Progenitor cell of endocrine pancreas (in vitro differentiated cells): ENCODE data around the gene TEX44. TPM values are rescaled to one million over a fixed set of nuclear protein-coding genes. Genes with fewer than 3 reads are reported as not detected.

Experiments used
- DNase-seq: peaks from one replicate; pipeline ENCODE4 v3.0.0; 2021; ENCODE audit warnings: low spot score; ENCODE audit not compliant: unreplicated experiment
- H3K27ac Mint-ChIP-seq: 2 replicates; pipeline ENCODE4 v1.8.0; 2021; ENCODE audit warnings: mild to moderate bottlenecking, moderate library complexity, mixed read lengths
- H3K27me3 Mint-ChIP-seq: 2 replicates; pipeline ENCODE4 v1.8.0; 2021; ENCODE audit warnings: mixed read lengths
- H3K36me3 Mint-ChIP-seq: 2 replicates; pipeline ENCODE4 v1.8.0; 2022; ENCODE audit warnings: mixed read lengths; ENCODE audit not compliant: insufficient read depth
- H3K4me1 Mint-ChIP-seq: 2 replicates; pipeline ENCODE4 v1.8.0; 2021; ENCODE audit warnings: low read depth, mixed read lengths
- H3K4me3 Mint-ChIP-seq: 2 replicates; pipeline ENCODE4 v1.8.0; 2021; ENCODE audit warnings: low read depth, mild to moderate bottlenecking, moderate library complexity, mixed read lengths
- H3K9me3 Mint-ChIP-seq: 2 replicates; pipeline ENCODE4 v1.8.0; 2021; ENCODE audit warnings: low read depth, mixed read lengths
- CTCF ChIP-seq: fragments of 200-600 bp; sonication (generic); IDR thresholded peaks from one replicate; pipeline ENCODE4 v1.5.0; 2021; ENCODE audit warnings: antibody characterized with exemption, mild to moderate bottlenecking; ENCODE audit not compliant: unreplicated experiment
- total RNA-seq: library from RNA; stranded (reverse); gene quantifications from 2 replicates; pipeline ENCODE4 v1.2.1, GENCODE V29; 2021

Gene TEX44
- total RNA-seq, 1 donor from 2014 or later, result not detected

GRCh38 chr2:231626449-231626848 lies 33.8 kb downstream of the TEX44 start:
- TF ChIP-seq CTCF, result no peak
- no peak for DNase-seq
- Mint-ChIP-seq H3K4me3 (no peak overlapping the region), H3K27me3 (peaks cover 2% of the 10 kb centered on the region), H3K9me3 (no peaks in the 10 kb centered on the region), H3K4me1 (peaks cover 4% of the 10 kb centered on the region), H3K27ac (no peak overlapping the region), H3K36me3 (no peaks in the 10 kb centered on the region)

- DNase-seq, result no peak
- Mint-ChIP-seq H3K27me3 (no peaks in the 10 kb centered on the region), H3K4me1 (no peaks in the 10 kb centered on the region), H3K36me3 (no peaks in the 10 kb centered on the region), H3K9me3 (no peaks in the 10 kb centered on the region), H3K4me3 (no peak overlapping the region), H3K27ac (no peak overlapping the region)
- TF ChIP-seq CTCF, result no peak
Measured at GRCh38 chr2:231627384-231628120, 34.9 kb downstream of the TEX44 start.

- DNase-seq, result no peak
- H3K4me1 Mint-ChIP-seq, result no peaks in the 10 kb centered on the region
- no peaks in the 10 kb centered on the region for H3K36me3 Mint-ChIP-seq
- no peaks in the 10 kb centered on the region for H3K27me3 Mint-ChIP-seq
- no peak overlapping the region for H3K27ac Mint-ChIP-seq
- no peak overlapping the region for H3K4me3 Mint-ChIP-seq
- TF ChIP-seq CTCF, result no peak
- no peaks in the 10 kb centered on the region for H3K9me3 Mint-ChIP-seq
Measured at GRCh38 chr2:231632559-231633142, 40.0 kb downstream of the TEX44 start.

DNA sequence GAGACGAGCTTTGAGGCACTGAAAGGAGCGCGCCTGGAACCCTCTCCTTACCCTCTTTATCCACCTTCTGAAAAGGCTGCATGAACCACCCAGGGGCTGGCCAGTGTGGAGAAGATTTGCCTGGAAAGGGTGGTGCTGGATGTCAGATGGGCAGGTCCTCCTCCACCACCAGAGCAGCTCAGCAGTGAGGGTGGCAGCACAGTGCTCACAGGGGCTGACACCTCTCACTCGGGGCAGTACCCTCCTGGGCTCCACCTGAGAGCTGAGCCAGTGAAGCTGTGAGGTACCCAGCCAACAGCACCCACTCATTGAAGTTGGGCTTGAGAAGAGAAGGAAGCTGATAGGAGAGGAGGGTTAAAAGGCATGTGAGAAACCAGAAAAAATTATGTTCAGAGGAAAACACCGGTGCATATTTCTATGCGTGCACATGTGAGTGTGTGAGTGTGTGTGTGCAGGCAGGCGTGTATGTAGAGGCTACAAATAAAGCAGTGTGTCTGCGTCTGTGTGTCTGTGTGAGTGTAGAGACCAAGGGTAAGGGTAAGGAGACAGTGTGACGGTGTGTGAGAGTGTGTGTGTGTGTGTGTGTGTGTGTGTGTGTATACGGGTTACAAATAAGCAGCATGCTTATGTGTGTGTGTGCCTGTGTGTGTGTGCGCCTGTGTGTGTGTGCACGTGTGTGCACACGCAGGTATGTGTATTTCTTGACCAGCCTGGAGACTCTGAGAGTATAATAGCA lies 40.7 kb downstream of the TEX44 start:
- Mint-ChIP-seq H3K36me3 (no peaks in the 10 kb centered on the region), H3K27me3 (no peaks in the 10 kb centered on the region), H3K4me1 (no peaks in the 10 kb centered on the region), H3K27ac (no peak overlapping the region), H3K9me3 (no peaks in the 10 kb centered on the region), H3K4me3 (no peak overlapping the region)
- TF ChIP-seq CTCF, result no peak
- no peak for DNase-seq

GRCh38 chr2:231634412-231634811 lies 41.7 kb downstream of the TEX44 start:
- no peak for DNase-seq
- TF ChIP-seq CTCF, result no peak
- Mint-ChIP-seq H3K27ac (no peak overlapping the region), H3K4me3 (no peak overlapping the region), H3K27me3 (no peaks in the 10 kb centered on the region), H3K4me1 (no peaks in the 10 kb centered on the region), H3K36me3 (no peaks in the 10 kb centered on the region), H3K9me3 (no peaks in the 10 kb centered on the region)
